ENCODE measurements around the gene HYDIN.

Gene HYDIN

DNA sequence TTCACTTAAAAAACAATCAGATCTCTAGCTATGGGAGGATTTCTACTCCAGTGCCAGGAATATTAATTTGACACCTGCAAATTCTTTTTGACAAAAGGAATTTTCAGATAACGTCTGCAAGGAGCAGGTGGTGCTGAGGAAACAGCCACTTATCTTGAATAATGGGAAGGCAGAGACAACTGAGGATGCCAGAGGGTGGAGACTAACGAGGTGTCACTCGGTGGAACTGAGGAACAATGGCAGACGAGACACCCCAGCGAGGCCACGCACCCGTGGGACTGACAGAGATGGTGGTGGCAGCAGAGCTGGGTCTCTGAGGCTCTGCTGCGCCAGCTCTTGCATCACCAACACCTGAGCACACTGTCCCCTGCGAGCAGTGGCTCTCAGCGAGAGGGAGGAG is 471.7 kb downstream of the HYDIN start:
- no peak for DNase-seq
